CD4-positive, alpha-beta T cell treated with Interleukin-4 for 4 hours (primary cell): ENCODE results near the gene TXNIP.
"Not testable (repeated sequence)": the region's sequence is repeated elsewhere in the genome, so short reads cannot be mapped to it uniquely, and the experiment has no call there.

ENCODE experiments used
- DNase-seq: peaks from one replicate; pipeline ENCODE4 v3.0.0-alpha.2; 2020

The TXNIP gene, protein sequence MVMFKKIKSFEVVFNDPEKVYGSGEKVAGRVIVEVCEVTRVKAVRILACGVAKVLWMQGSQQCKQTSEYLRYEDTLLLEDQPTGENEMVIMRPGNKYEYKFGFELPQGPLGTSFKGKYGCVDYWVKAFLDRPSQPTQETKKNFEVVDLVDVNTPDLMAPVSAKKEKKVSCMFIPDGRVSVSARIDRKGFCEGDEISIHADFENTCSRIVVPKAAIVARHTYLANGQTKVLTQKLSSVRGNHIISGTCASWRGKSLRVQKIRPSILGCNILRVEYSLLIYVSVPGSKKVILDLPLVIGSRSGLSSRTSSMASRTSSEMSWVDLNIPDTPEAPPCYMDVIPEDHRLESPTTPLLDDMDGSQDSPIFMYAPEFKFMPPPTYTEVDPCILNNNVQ

DNA sequence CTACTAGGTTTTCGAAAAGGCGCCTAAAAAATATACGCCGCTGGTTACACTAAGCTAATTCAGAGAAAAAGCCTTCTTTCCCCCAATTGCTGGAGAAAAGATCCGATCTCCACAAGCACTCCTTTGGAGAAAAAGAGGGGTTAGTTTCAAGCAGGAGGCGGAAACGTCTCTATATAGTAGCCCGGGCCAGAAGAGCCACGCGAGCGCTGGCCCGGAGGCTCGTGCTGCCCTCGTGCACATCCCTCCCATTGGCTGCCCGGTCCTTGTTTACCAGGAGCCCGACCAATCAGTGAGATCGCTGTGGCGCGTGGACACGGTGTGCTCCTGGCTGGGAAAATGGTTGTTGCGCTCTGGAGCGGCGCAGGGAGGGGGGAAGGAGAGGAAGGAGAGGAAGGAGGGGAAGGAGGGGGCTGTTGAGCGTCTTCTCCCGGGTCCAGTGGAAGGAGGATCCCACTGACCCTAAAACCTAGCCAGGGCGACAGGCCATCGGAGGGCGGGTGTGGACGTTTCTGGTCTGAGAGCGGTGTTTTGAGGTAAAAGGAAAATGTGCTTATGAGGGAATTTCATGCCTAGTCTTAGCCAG, at the start of gene TXNIP:
Gene TXNIP (minus strand): TSS at position 147 of the 583 bp plus-strand sequence. CDS start 313 bp downstream, outside the sequence.
- DNase-seq = peak; percentile 95

DNA sequence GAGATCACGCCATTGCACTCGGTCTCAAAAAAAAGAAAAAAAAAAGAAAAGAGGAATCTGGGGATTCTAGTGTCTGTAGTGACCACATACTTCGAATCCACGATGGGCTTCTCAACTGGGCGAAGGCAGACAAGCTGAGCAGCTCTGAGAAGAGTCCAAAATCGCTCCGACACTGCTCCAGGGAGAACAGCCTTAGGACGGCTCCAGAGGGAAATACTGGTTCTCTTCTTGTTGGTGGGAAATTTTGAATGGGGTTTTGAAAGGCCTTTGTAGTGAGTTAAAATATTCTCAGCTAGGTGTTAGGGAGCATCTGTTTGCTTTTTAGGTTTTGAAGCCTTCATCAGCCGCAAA, 43.4 kb upstream of the TXNIP start:
- DNase-seq = no peak

DNA sequence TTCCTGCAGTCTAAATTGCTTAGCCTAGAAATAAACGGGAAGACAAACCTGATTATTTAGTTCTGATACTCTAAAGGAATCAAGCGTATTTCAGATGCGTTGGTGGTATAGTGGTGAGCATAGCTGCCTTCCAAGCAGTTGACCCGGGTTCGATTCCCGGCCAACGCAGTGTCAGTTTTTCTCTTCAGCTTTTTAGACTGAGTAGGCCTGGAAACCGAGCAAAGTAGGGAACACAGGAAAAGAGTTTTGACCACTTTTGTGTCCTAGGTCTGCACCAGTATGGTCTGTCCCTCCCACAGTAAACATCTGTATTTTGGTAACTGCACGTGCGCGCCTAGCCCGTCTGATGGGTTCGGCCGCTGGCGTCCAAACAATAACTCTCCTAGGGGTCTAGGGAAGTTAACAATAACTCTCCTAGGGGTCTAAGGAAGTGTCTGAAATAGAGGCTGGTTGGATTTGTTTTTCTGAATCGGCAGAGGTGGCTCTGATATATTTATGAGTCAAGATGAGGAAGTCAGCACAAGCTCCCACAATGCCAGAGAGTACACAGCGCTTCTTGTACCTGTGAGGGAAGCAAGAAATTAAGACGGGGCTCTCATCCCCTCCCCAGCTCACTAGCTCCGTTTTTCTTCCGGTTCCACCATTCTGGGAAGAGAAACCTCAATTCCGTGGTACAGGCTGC, 40.7 kb upstream of the TXNIP start:
- DNase-seq = peak; percentile 76

DNA sequence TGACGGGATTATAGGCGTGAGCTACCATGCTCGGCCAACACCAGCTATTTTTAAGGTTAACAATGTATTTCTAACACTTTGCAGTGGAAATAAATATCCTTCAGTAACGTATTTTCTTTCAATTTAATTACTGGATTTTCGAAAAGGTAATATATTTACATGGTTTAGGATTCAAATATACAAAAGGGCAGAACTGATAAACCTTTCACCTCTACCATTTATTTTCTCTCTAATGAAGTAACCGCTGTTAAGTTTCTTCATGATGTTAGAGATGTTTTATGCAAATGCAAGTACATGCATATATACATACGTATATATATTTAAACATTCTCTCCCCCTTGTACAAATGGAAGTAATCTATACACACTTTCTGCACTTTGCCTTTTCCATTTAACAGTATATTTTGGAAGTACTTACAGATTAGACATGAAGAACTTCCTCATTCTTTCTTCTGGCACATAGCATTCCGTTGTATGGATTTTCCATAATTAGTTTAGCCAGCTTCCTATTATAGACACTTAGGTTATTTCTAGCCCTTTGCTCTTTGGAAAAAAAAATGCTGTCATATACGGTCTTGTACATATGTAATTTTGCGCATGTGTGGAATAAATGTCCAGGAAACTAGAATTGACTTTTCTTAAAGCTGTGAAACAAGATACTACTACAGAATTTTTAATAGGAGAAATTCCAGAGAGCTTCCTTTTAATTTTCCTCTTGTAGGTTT, 40.0 kb upstream of the TXNIP start:
- no peak for DNase-seq

DNA sequence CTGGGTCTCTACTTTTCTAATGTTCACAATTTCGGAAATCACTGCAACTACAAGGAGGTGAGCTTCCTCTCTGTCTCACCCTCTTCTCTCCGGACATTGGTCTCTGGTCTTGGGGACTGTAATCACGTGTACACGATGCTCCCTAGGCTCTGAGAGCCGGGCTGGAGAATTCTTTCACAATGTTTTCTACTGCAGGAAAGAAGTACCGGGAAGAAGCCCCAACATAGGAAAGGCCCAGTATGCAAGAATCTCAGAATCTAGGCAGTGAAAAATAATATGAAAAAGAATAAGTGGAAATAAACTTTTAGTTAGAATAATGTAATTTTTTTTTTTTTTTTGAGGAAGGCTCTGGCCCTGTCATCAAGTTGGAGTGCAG, 38.7 kb upstream of the TXNIP start:
- no peak for DNase-seq

DNA sequence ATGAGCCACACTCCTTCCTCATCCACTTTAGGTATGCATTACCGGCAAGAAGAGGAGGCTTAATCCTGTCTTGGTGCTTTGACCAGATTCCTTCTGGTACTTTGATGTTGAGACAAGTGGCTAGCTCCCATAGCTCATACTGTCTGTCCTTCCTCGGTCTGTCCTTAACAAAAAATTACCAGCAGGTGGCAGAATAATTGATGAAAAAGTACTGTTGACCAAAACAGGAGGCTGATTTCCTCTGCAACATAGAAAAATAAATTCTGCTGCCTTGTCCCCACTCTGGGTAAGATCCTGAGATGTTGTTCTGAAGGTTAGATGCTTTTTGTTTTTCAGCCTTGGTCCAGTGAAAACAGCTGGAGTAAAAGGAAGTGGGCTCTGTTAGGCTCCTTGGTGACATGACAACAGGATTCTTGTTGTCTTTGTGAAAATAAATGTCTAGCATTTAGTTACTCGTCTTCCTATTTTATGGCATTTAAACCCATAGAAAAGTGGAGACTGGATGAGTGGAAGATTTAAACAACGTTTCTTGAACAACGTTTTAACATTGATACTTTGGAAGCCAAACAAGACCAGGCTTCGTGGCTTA, 36.3 kb upstream of the TXNIP start:
- DNase-seq = peak; percentile 63

DNA sequence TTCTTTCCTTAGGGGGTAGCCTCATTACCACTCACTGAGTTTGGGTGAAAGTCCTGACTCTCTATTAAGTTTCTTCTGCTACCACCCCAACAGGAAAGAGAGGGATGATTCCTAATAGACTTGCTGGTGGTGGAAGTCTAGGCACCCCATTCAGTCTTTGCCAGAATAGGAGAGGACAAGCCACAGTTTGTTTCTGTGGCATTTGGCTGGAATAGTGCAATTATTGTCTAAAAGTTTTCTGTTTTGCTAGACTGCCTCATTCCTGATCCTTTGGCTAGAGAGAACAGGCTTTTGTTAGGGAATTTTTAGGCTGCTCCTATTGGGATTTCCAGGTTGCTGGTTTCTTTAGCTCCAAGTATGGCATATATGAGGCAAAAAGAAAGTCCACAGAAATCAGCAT, 35.1 kb upstream of the TXNIP start:
- no peak for DNase-seq

DNA sequence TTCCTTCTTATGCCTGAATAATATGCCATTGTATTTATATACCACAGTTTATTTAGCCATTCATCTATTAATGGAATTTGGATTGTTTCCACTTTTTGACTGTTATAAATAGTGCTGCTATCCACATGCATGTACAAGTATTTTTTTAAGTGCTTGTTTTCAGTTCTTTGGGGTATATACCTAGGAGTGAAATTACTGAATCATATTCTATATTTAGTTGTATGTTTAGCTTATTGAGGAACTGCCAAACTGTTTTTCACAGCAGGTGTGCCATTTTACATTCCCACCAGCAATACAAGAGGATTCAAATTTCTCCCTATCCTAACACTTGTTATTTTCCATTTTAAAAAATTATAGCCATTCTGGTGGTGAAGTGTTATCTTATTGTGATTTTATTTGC, 32.7 kb upstream of the TXNIP start:
- DNase-seq = no peak

DNA sequence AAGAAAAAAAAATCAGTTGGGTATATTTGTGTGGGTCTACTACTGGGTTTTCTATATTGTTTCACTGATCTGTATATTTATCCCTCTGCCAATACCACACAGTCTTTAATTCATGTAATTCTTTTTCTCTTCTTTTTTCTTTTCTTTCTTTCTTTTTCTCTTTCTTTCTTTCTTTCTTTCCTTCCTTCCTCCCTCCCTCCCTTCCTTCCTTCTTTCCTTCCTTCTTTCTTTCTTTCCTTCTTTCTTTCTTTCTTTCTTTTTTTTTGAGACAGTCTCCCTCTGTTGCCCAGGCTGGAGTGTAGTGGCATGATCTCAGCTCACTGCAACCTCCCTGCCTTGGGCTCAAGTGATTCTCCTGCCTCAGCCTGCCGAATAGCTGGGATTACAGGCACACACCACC, 30.3 kb upstream of the TXNIP start:
- DNase-seq = not testable (repeated sequence)

DNA sequence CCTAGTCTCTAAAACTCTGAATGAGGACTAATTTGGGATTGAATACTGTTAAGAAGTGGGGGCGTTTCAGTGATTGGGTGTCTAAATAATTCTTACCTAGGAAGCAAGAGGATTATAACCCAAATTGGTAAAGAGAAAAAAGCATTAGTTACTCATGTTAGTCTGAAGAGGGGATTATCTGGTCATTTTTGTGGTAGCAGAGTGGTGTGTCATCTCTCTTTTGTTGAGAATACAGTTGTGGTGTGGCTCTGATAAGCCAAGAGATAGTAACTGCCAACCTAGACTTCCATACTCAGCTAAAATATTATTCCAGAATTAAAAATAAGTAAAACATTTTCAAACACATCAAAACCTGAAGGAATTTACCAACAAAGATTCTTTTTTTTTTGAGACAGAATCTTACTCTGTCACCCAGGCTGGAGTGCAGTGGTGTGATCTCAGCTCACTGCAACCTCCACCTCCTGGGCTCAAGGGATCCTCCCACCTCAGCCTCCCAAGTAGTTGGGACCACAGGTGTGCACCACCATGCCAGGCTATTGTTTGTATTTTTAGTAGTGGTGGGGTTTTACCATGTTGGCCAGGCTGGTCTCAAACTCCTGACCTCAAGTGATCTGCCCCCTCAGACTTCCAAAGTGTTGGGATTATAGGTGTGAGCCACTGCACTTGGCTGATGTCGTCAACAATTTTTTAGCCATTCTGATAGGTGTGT, 29.6 kb upstream of the TXNIP start:
- DNase-seq = not testable (repeated sequence)

DNA sequence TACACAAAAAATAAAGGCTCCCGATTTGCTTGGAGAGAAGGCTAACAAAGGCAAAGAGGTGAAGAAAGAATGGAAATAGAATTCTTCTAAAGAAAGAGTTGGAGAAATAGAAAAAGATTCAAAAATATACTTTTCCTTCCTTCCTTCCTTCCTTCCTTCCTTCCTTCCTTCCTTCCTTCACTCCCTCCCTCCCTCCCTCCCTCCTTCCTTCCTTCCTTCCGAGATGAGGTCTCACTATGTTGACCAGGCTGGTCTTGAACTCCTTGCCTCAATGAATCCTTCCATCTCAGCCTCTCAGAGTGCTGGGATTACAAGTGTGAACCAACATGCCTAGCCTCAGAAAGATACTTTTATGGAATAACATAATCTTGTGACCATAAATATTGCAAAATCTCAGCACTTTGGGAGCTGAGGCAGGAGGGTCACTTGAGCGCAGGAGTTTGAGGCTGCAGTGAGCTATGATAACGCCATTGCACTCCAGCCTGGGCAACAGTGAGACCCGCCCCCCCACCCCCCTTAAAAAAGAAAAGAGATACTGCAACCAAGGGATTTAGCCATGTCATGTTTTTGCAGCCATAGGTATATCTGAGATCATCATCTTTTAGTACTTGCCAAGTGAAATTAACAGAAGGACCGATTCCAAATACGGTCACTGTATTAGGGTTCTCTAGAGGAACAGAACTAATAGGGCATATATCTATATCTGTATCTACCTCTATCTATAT, 26.2 kb upstream of the TXNIP start:
- DNase-seq = no peak

DNA sequence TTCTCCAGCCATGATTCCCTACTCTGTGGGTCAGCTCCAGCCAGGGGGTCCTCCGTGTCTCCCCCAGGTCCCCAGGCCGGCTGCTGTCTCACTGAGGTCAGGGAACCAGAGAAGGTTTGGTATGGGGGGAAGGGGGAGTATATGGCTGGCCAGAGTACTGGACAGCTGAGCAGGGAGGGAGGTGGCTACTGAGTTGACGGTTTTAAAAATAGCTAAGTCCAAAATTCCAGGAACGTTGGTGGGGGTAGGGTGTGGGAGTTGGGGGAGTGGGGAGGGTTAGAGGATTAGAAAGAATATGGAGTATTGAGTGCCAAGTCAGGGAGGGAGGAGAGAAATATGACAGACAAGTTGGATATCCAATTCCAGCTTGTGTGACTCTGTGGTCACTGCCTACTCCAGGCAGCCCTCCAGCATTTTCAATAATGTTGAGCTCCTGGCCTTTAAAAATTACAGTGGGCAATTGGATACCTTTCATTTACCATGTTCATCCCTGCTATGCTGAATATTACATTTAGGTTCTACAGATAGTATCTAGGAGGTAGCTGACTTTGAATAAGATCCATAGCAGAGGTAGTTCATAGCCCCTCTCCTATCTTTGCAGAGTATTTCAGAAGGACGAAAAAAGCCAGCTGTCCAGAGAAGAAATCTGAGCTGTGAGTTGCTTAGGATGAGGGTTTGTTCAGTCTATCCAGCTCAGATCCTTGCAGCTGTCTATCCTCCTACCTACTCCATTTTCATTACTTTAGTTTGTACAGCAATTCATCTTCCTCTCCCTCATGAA, 25.4 kb upstream of the TXNIP start, which contains the start of gene HJV:
Gene HJV (minus strand): TSS at position 114 of the 781 bp plus-strand sequence. CDS start 1,504 bp downstream, outside the sequence.
- no peak for DNase-seq

DNA sequence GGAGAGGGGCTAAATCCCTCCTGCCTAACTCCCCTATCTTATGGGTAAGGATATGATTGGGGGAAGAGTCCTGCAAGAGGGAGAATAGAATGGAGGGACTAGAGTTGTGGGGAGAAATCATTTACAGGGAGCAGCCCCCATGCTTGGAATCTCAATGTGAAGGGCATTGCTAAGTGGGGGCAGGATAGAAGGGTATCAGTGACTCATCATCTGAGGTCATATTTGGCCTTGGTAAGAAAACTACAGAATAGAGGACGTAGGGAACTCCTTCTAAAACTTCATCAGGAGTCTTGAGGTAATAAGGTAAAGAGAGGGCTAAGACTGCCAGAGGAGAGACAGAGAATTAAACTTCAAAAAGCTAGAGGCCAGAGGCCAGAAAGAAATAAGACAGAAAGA, 24.7 kb upstream of the TXNIP start:
- no peak for DNase-seq

DNA sequence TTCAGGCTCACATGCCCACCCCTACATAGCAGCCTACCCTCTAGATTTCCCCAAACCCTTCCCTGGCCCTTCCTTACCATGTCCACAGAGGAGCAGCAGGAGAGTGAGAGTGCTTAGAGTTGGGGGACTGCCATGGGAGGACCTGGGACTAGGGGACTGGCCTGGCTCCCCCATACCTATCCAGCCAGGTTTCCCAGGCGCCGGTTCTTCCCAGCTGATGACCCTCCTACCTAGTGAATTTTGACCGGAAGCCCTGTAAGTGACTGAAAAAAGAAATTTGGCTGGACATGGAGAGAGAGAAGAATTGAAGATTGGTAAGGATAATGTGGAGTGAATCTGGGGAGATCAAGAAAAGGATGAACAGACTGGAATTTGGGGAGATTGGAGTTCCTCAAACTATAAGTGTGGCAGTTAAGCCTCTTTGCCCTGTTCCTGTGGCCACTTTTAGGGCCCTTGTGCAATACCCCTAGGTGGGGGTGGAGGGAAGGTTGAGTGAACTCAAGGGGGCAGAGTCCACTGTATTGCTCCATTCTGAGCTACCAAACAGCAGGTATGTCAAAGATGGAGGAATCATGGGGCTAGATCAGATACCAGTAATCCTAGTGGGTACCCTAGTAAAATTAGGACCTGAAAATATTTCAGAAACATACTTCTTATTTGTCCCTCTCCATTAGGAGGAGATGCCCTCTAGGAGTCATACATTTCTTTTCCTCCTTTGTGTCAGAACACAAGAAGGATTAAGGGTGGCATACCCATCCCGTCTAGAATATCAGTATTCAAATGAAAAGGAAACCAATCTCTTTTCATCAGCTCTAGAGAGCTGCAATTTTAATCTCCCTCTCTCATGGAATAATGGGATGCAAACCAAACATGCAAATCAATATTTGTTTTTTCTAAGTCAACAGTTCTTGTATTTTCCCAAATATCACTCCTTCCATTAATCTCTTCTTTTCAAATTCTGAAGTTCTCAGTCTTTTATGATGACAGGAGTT, 24.0 kb upstream of the TXNIP start:
- DNase-seq = no peak

DNA sequence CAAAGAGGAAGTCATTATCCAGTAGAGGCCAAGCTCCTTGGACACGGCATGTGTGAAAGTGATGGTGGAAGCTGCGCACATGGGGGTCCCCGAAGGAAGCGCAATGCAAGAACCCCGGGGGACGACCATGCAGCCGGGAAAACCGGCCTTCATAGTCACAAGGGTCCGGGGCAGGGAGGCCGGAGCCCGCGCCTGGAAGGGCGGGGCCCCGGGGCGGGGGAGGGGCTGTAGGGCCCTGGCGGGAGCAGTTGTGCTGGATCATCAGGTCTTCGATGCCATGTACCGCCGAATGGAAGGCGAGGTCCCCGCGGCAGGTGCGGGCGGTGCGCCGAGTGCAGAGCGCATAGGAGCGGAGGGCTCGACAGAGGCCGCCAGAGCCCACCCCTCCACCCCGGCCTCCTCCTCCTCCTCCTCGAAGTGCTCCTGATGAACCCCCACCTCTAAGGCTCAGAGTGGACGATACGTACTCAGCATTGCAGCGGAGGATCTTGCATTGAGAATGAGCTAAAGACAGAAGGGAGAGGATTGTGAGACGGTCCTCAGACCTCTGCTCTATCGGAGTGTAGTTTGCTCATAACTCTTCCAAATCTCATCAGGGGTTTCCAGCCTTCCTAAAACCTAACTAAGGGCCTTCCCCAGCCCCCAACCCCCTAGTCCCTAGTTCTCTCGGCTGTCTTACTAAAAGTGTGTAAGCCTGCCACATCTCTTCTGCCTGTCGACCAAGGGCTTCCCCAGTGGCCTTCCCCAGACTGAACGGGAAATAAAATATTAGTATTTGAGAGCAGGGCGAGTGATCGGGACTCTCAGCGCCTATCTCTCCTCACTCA, 23.1 kb upstream of the TXNIP start:
- no peak for DNase-seq

DNA sequence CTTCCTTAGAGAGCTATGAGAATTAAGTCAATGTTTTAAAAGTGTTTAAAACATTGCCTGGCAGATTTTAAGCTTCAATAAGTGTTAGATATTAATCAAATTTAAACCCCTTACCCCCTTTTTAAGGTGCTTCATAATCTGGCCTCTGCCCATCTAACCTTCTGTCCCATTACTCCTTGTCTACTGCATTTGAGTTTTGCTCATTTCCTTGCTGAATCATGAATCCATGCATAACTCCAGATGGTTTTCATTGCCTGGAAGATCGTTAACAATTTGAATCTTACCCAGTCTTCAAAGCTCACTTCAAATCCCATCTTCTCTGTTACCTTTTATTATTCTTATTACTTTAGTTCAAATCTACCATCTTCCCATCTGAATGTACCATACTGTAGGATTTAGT, 20.5 kb upstream of the TXNIP start:
- DNase-seq = no peak

DNA sequence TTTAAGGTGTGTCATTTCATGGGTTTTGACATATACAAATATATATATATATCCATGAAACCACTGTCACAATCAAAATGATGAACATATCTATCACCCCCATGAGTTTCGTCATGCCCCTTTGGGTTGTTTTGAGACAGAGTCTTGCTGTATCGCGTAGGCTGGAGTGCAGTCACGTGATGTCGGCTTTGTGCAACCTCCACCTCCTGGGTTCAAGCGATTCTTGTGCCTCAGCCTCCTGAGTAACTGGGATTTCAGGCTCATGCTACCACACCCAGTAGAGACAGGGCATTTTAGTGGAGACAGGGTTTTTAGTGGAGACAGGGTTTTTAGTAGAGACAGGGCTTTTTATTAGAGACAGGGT, 17.2 kb upstream of the TXNIP start:
- no peak for DNase-seq

DNA sequence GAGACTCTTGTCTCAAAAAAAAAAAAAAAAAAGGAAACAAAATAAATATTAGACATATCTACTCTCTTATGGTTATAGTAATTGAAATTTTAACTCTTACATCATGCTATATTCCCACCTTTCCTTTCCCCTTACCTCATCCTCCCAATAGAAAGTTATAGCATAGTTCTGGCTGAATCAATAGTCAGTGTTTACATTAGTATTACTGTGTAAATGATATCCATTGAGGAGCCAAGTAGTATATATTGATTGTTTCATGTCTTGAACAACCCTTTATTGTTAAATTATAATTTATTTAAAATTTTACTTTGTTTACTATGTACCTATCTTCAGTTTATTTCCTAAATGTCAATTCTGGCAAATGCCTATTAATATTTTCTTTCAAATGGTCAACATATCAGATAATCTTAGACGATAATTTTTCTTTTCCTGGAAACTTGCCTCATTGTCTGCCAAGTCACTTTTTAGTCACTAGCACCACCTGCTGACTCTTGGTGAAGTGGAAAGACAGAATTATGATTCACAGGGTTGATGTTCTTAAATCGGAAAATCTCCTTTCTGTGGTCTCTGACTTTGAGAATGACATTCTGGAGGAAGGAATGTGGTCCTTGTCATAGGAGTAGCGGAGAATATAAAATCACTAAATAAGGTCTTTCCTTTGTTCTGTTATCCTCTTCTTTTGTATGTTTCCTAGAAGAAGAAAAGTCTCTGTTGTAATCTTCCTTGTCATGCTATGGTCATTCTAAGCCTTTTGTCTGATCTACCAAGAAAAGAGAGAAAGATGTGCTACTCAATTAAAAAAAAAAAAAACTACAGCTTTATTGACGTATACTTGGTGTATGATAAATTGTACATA, 16.6 kb upstream of the TXNIP start:
- peak; percentile 79 for DNase-seq
